ENCODE measurements around the gene DUSP9.
A peak's percentile ranks its signal among the peaks of the same experiment; 100 is the strongest.

DUSP9 gene

DNA sequence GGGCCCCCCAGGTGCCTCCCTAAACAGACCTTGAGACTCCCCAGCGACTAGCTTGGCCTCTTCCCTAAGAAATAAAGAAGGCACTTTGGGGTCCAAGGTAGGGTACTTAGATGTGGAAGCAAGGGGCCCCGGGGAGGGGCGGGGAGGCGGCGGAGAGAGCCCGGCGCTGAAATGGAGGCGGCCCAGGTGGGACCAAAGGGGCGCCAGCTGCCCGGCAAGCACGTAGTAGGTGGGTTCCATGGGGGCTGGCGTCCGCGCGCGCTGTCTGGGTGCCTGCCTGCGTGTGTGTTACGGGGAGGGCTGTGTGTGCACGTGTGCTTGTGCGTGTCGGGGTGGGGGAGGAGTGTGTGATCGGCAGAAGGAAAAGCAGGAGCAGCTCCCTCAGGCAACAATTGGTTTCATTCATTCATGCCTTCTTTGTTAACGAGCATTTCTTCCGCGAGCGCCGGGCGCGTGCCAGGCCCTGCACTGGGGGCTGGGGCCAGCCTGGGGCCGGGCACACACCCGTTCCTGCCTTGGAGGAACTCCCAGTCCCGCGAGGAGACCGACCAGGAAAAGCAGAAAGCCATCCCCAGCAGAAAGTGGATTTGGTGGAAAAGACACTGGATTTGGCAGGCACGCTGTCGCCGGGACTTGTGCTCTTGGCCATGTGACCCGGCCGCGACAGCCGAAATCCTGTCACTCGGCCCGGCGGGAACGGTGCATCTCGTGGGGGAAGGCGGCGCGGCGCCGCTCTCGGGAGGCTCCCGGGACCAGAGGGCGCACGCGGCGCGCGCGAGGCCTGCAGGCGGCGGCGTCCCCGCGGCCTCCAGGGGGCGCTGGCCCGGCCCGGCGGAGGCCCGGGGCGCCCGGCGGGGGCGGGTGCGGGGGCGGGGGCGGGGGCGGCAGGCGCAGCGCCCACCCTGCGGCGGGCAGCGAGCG is 3.3 kb upstream of the DUSP9 start:
- peak; percentile 24 for DNase-seq (ENCODE audit: low read depth)
- no peak for TF ChIP-seq CTCF (IDR thresholded peaks at IDR 0.05; ENCODE audit: insufficient read depth, low read depth, low read length, missing control alignments)
- peak overlapping the region; percentile 23 for H3K4me3 ChIP-seq (ENCODE audit: low read length)

DNA sequence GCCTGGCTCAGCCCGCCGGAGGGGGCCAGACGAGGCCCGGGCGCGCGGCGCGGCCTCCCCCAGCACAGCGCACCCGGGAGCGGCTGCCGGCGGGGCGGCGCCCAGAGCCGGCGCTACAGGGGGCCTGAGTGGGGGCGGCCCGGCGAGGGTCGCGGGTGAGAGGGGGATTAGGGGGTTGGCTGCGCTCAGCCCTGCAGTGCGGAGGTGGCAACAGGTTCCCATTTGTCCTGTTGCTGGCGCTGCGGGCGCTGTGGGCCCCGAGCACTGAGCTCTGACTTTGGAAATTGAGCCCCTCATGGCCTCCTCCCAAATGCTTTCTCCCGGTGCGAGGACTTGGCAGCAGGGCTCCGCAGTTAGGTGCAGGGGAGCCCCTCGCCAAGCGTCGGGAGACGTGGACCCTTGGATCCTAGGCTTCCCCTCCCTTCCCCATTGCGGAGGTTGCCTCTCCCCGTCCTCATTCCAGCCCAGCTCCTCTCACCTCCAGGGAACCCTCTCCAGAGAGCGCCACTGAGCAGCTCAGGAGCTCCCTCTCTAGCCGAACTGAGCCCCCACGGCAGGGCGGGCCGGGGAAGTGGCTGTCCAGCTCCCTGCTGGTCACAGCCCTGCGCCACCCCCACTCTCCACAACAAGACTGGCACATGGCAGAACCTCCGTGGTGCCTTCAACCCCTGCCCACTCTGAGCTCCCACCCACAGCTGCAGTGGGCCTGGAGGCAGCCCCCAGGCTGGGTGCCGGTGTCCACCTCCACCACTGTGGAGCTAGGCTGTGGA is 2.5 kb upstream of the DUSP9 start:
- DNase-seq (ENCODE audit: low read depth) = no peak
- no peak overlapping the region for H3K4me3 ChIP-seq (ENCODE audit: low read length)
- TF ChIP-seq CTCF (IDR thresholded peaks at IDR 0.05; ENCODE audit: insufficient read depth, low read depth, low read length, missing control alignments) = no peak

DNA sequence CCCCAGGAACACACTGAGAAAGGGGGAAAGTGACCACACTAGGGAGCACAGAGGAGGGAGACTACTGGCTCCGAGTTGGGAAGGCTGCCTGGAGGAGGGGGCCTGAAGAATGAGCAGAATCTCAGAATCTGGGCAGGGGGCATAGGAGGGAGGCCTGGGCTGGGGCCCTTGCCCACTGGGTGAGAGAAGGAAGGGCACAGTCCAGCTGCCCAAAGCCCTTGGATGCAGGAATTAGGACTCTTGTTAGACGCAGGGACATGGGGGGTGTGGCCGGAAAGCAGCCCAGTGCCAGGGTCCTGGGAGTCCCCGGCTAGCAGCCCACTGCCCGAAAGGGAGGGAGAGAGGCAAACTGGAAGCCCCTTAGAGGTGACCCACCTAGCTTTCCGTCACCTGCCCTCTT is 1.9 kb upstream of the DUSP9 start:
- H3K4me3 ChIP-seq (ENCODE audit: low read length) = no peak overlapping the region
- no peak for DNase-seq (ENCODE audit: low read depth)
- no peak for TF ChIP-seq CTCF (IDR thresholded peaks at IDR 0.05; ENCODE audit: insufficient read depth, low read depth, low read length, missing control alignments)

GRCh38 chrX:153645921-153646488 is 998 bp upstream of the DUSP9 start:
- no peak for TF ChIP-seq CTCF (IDR thresholded peaks at IDR 0.05; ENCODE audit: insufficient read depth, low read depth, low read length, missing control alignments)
- peak; percentile 44 for DNase-seq (ENCODE audit: low read depth)

DNA sequence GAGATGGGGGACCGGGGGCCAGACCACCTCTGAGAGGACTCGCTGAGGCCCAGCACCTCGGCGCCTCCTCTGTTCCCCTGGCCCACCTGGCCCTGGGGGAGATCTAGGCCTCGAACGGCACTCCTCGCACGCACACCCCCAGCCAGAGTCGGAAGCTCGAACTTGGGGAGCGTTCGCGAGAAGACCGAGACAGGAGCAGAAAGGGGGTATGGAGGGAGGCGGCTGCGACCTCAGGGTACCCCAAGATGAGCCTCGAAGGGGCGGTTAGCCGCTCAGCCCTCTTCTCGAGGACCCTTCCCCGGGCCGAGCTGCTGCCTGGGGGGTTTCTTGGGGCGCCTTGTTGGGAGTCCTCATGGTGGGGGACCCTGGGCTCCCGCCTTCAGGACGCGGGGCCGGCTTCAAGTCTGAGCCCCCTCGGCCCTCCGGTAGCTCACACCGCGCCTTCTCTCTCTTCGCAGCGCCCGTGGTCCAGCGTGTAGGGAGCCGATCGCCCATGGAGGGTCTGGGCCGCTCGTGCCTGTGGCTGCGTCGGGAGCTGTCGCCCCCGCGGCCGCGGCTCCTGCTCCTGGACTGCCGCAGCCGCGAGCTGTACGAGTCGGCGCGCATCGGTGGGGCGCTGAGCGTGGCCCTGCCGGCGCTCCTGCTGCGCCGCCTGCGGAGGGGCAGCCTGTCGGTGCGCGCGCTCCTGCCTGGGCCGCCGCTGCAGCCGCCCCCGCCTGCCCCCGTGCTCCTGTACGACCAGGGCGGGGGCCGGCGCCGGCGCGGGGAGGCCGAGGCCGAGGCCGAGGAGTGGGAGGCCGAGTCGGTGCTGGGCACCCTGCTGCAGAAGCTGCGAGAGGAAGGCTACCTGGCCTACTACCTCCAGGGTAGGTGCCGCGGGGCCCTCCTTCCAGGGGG is 706 bp downstream of the DUSP9 start:
- H3K4me3 ChIP-seq (ENCODE audit: low read length) = no peak overlapping the region
- TF ChIP-seq CTCF (IDR thresholded peaks at IDR 0.05; ENCODE audit: insufficient read depth, low read depth, low read length, missing control alignments) = no peak
- DNase-seq (ENCODE audit: low read depth) = no peak

More at GRCh38 chrX:153645921-153646488, 998 bp upstream of the DUSP9 start:
- no peak overlapping the region for H3K4me3 ChIP-seq (ENCODE audit: low read length)

Data from epithelial cell of esophagus (primary cell).